ENCODE measurements around the gene TMF1.

Gene TMF1

GRCh38 chr3:68996356-68996995 lies 55.7 kb downstream of the TMF1 start:
- TF ChIP-seq ZNF274 (IDR thresholded peaks at IDR 0.05; ENCODE audit: low read depth, low read length): no peak
- H3K4me3 ChIP-seq (ENCODE audit: low read length): no peak overlapping the region

- no peak for TF ChIP-seq ZNF274 (IDR thresholded peaks at IDR 0.05; ENCODE audit: low read depth, low read length)
- H3K4me3 ChIP-seq (ENCODE audit: low read length): no peak overlapping the region
These were observed 63.4 kb downstream of the TMF1 start for GRCh38 chr3:68988740-68989139.

- no peak overlapping the region for H3K4me3 ChIP-seq (ENCODE audit: low read length)
- TF ChIP-seq ZNF274 (IDR thresholded peaks at IDR 0.05; ENCODE audit: low read depth, low read length): no peak
These were observed 64.8 kb downstream of the TMF1 start for GRCh38 chr3:68987322-68987721.

GRCh38 chr3:68986496-68987208 lies 65.5 kb downstream of the TMF1 start:
- TF ChIP-seq ZNF274 (IDR thresholded peaks at IDR 0.05; ENCODE audit: low read depth, low read length): no peak
- no peak overlapping the region for H3K4me3 ChIP-seq (ENCODE audit: low read length)

- no peak for TF ChIP-seq ZNF274 (IDR thresholded peaks at IDR 0.05; ENCODE audit: low read depth, low read length)
- H3K4me3 ChIP-seq (ENCODE audit: low read length): no peak overlapping the region
These were observed 66.9 kb downstream of the TMF1 start for GRCh38 chr3:68985146-68985790.

- H3K4me3 ChIP-seq (ENCODE audit: low read length): no peak overlapping the region
- TF ChIP-seq ZNF274 (IDR thresholded peaks at IDR 0.05; ENCODE audit: low read depth, low read length): no peak
These were observed 68.1 kb downstream of the TMF1 start for GRCh38 chr3:68984011-68984530.

- no peak for TF ChIP-seq ZNF274 (IDR thresholded peaks at IDR 0.05; ENCODE audit: low read depth, low read length)
- H3K4me3 ChIP-seq (ENCODE audit: low read length): no peak overlapping the region
These were observed 74.5 kb downstream of the TMF1 start for GRCh38 chr3:68977486-68978167.

- no peak overlapping the region for H3K4me3 ChIP-seq (ENCODE audit: low read length)
These were observed 77.4 kb downstream of the TMF1 start for GRCh38 chr3:68974711-68975110.

GRCh38 chr3:68973639-68974038 lies 78.5 kb downstream of the TMF1 start:
- TF ChIP-seq ZNF274 (IDR thresholded peaks at IDR 0.05; ENCODE audit: low read depth, low read length): no peak
- no peak overlapping the region for H3K4me3 ChIP-seq (ENCODE audit: low read length)

More at GRCh38 chr3:68974711-68975110, 77.4 kb downstream of the TMF1 start:
- no peak for TF ChIP-seq ZNF274 (IDR thresholded peaks at IDR 0.05; ENCODE audit: low read depth, low read length)

GRCh38 chr3:68972358-68972979 lies 79.7 kb downstream of the TMF1 start:
- no peak for TF ChIP-seq ZNF274 (IDR thresholded peaks at IDR 0.05; ENCODE audit: low read depth, low read length)
- no peak overlapping the region for H3K4me3 ChIP-seq (ENCODE audit: low read length)
